GM12891 (cell line): ENCODE measurements around the gene SHQ1.

Source experiments
- DNase-seq: peaks from one replicate; pipeline ENCODE4 v3.0.0; 2011; ENCODE audit warnings: low spot score; ENCODE audit not compliant: insufficient read length
- FAIRE-seq: peaks from 2 replicates; lab custom pipeline; 2011; peaks lifted over from hg19 to GRCh38; lab: Jason Lieb, UNC
- PAX5 ChIP-seq: IDR thresholded peaks from 2 replicates; pipeline ENCODE4 v1.6.1; 2011; ENCODE audit warnings: low read length, moderate library complexity, mild to moderate bottlenecking; ENCODE audit not compliant: insufficient read depth, severe bottlenecking
- POLR2A ChIP-seq: IDR thresholded peaks from 2 replicates; pipeline ENCODE4 v1.6.1; 2011; ENCODE audit warnings: low read depth, low read length, control low read depth
- POU2F2 ChIP-seq: IDR thresholded peaks from 2 replicates; pipeline ENCODE4 v1.6.1; 2011; ENCODE audit warnings: low read depth, mild to moderate bottlenecking, control low read depth, low read length, moderate library complexity
- SPI1 ChIP-seq: IDR thresholded peaks from 2 replicates; pipeline ENCODE4 v1.6.1; 2011; ENCODE audit warnings: low read depth, low read length, control low read depth
- TAF1 ChIP-seq: IDR thresholded peaks from 2 replicates; pipeline ENCODE4 v1.6.1; 2011; ENCODE audit warnings: low read depth, low read length, control low read depth

The SHQ1 gene

GRCh38 chr3:72700106-72700505 is 148.1 kb downstream of the SHQ1 start:
- TF ChIP-seq SPI1 (no peak), PAX5 (no peak)
- FAIRE-seq (no peak), DNase-seq (no peak)

- TF ChIP-seq TAF1 (no peak), POU2F2 (no peak), SPI1 (no peak), POLR2A (no peak)
- FAIRE-seq (no peak), DNase-seq (no peak)
Observed at GRCh38 chr3:72699631-72700030, 148.6 kb downstream of the SHQ1 start.
